Panc1 (cell line): ENCODE data around the gene APBB2. TPM values are rescaled to one million over a fixed set of nuclear protein-coding genes. Genes with fewer than 3 reads are reported as not detected.

Experiments used
- ATAC-seq: fragments of 200-7000 bp; cut with Tn5 transposase; 2 replicates; pipeline ENCODE4 v1.9.1; 2020; ENCODE audit warnings: mild to moderate bottlenecking, moderate library complexity
- BruUV-seq: library from RNA; stranded (reverse); fragments of 400-500 nt; replicated peaks from 2 replicates; lab custom pipeline; 2021; lab: Mats Ljungman, UMichigan
- CTCF ChIA-PET: fragments of 300-600 bp; sonication (Branson Sonifier 250); formaldehyde crosslinking; loops from one replicate; lab custom pipeline; 2022; ENCODE audit warnings: antibody characterized with exemption; lab: Charles Lee
- POLR2A ChIA-PET: fragments of 300-600 bp; sonication (Branson Sonifier 250); formaldehyde crosslinking; loops from one replicate; lab custom pipeline; 2022; ENCODE audit warnings: antibody characterized with exemption; lab: Charles Lee
- DNase-seq: peaks from one replicate; pipeline ENCODE4 v3.0.0-alpha.2; 2010; ENCODE audit warnings: low read depth, low spot score
- H3K27ac ChIP-seq: 2 replicates; pipeline ENCODE4 v1.5.1; 2011; ENCODE audit warnings: mild to moderate bottlenecking, low read length, inconsistent platforms
- H3K27me3 ChIP-seq: fragments of 200-500 bp; sonication (Bioruptor generic); 2 replicates; pipeline ENCODE4 v1.6.0; 2014; ENCODE audit warnings: low read length, inconsistent platforms; ENCODE audit not compliant: control insufficient read depth, insufficient read depth
- H3K36me3 ChIP-seq: fragments of 200-500 bp; sonication (Bioruptor generic); 2 replicates; pipeline ENCODE4 v1.5.1; 2014; ENCODE audit warnings: inconsistent platforms, mild to moderate bottlenecking, low read length, moderate library complexity; ENCODE audit not compliant: control insufficient read depth, insufficient read depth
- H3K4me1 ChIP-seq: 2 replicates; pipeline ENCODE4 v1.5.1; 2011; ENCODE audit warnings: inconsistent platforms, mild to moderate bottlenecking, low read length, moderate library complexity; ENCODE audit not compliant: control insufficient read depth, insufficient read depth
- H3K4me3 ChIP-seq, 2 experiments: 2 replicates each; pipeline ENCODE4 v1.5.1; 2011 to 2012; ENCODE audit warnings: low read depth in 2 of 2, low read length in 2 of 2, mild to moderate bottlenecking in 2 of 2, inconsistent platforms in 1 of 2, moderate library complexity in 1 of 2
- H3K9me3 ChIP-seq: fragments of 200-500 bp; sonication (Bioruptor generic); 2 replicates; pipeline ENCODE4 v1.5.1; 2014; ENCODE audit warnings: low read depth, mild to moderate bottlenecking, inconsistent platforms, low read length, moderate library complexity; ENCODE audit not compliant: control insufficient read depth, insufficient read depth
- POLR2AphosphoS5 ChIP-seq: IDR thresholded peaks from 2 replicates; pipeline ENCODE4 v1.6.1; 2012; ENCODE audit warnings: mild to moderate bottlenecking, low read depth, low read length, moderate library complexity
- SIN3A ChIP-seq: IDR thresholded peaks from 2 replicates; pipeline ENCODE4 v1.6.1; 2012; ENCODE audit warnings: low read depth, mild to moderate bottlenecking, low read length, moderate library complexity, borderline replicate concordance; ENCODE audit not compliant: insufficient read depth
- TCF7L2 ChIP-seq: IDR thresholded peaks from 2 replicates; pipeline ENCODE4 v1.6.1; 2011; ENCODE audit warnings: mild to moderate bottlenecking, low read depth, low read length, inconsistent platforms
- in situ Hi-C: cut with HindIII; loops from 2 replicates; pipeline ENCODE4 v1.10.0; 2016; ENCODE audit warnings: low sequenced_read_pairs, low pct_unique_long_range_greater_than_20kb
- intact Hi-C: fragments of 100-400 bp; cut with micrococcal nuclease; formaldehyde crosslinking; loops from one replicate; pipeline ENCODE4 v1.10.0; 2022; ENCODE audit not compliant: unreplicated experiment
- total RNA-seq: library from RNA; stranded (reverse); gene quantifications from one replicate; pipeline ENCODE4 v1.2.1, GENCODE V29; 2021; ENCODE audit not compliant: unreplicated experiment
- TF ChIP-seq, protein P1 (sequence below), 2 experiments: IDR thresholded peaks; 2 replicates each; pipeline ENCODE4 v1.6.1; 2011 to 2012; ENCODE audit warnings: low read depth in 2 of 2, control low read depth in 1 of 2, low read length in 1 of 2, mild to moderate bottlenecking in 1 of 2, moderate library complexity in 1 of 2; ENCODE audit not compliant: insufficient read depth in 1 of 2
- TF ChIP-seq, protein P2 (sequence below): fragments of 450-650 bp; IDR thresholded peaks from 2 replicates; pipeline ENCODE4 v1.5.1; 2017; ENCODE audit warnings: mild to moderate bottlenecking

The APBB2 gene
- total RNA-seq, 1 experiment from 2014 or later: 27.1 TPM

DNA sequence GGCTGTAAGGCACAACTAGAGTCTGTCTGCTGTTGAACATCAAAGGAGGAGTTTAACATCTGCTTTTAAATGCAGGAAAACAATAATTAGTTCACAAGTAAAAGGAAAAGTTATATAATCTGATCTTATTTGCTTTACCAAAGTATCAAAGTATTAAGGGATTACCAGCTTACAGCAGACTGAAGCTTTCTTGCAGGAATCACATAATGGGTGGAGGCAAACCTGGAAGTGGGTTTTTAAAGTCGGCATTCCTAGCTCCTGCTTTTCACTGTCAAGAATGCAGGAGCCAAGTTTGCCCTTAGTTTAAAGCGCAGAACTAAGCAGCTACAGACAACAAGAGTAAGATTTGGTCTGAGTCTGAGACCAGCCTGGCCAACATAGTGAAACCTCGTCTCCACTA lies 122.2 kb downstream of the APBB2 start:
- Histone ChIP-seq H3K9me3 (no peaks in the 10 kb centered on the region), H3K4me1 (no peaks in the 10 kb centered on the region), H3K36me3 (no peaks in the 10 kb centered on the region), H3K27me3 (no peaks in the 10 kb centered on the region), H3K4me3 (no peak overlapping the region), H3K27ac (no peak overlapping the region)
- no TSS peak for BruUV-seq
- DNase-seq (no peak), ATAC-seq (no peak)
- in situ Hi-C loops (no loop called here), intact Hi-C loops (no loop called here)
- ChIA-PET POLR2A (no interaction called here), CTCF (no interaction called here)
- TF ChIP-seq, protein P1, sequence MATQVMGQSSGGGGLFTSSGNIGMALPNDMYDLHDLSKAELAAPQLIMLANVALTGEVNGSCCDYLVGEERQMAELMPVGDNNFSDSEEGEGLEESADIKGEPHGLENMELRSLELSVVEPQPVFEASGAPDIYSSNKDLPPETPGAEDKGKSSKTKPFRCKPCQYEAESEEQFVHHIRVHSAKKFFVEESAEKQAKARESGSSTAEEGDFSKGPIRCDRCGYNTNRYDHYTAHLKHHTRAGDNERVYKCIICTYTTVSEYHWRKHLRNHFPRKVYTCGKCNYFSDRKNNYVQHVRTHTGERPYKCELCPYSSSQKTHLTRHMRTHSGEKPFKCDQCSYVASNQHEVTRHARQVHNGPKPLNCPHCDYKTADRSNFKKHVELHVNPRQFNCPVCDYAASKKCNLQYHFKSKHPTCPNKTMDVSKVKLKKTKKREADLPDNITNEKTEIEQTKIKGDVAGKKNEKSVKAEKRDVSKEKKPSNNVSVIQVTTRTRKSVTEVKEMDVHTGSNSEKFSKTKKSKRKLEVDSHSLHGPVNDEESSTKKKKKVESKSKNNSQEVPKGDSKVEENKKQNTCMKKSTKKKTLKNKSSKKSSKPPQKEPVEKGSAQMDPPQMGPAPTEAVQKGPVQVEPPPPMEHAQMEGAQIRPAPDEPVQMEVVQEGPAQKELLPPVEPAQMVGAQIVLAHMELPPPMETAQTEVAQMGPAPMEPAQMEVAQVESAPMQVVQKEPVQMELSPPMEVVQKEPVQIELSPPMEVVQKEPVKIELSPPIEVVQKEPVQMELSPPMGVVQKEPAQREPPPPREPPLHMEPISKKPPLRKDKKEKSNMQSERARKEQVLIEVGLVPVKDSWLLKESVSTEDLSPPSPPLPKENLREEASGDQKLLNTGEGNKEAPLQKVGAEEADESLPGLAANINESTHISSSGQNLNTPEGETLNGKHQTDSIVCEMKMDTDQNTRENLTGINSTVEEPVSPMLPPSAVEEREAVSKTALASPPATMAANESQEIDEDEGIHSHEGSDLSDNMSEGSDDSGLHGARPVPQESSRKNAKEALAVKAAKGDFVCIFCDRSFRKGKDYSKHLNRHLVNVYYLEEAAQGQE (IDR thresholded peaks at IDR 0.05; ENCODE audit: insufficient read depth in 1 of 2, low read depth in 2 of 2, low read length in 1 of 2): no peak
- TF ChIP-seq TCF7L2 (no peak), POLR2AphosphoS5 (no peak), SIN3A (no peak)
- TF ChIP-seq, protein P2, sequence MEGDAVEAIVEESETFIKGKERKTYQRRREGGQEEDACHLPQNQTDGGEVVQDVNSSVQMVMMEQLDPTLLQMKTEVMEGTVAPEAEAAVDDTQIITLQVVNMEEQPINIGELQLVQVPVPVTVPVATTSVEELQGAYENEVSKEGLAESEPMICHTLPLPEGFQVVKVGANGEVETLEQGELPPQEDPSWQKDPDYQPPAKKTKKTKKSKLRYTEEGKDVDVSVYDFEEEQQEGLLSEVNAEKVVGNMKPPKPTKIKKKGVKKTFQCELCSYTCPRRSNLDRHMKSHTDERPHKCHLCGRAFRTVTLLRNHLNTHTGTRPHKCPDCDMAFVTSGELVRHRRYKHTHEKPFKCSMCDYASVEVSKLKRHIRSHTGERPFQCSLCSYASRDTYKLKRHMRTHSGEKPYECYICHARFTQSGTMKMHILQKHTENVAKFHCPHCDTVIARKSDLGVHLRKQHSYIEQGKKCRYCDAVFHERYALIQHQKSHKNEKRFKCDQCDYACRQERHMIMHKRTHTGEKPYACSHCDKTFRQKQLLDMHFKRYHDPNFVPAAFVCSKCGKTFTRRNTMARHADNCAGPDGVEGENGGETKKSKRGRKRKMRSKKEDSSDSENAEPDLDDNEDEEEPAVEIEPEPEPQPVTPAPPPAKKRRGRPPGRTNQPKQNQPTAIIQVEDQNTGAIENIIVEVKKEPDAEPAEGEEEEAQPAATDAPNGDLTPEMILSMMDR: no peak

DNA sequence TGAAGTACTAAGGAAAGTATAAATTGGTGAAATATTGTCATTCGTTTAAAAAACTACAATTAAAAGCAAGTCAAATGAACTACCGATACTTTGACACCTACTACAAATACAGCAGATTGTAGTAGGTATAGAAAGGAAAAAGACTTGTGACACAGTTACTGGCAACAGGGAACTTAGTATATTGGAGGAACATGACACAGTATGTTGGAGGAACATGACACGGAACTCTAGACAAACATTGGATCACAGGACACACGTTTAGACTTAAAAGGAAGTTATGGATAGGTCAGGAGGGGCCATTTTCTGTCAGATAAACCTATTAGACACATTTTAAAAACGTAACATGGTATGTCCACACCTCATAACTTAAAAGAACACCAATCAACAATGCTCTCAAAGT lies 132.5 kb downstream of the APBB2 start:
- no peak for ATAC-seq
- no TSS peak for BruUV-seq
- H3K4me1 ChIP-seq: no peaks in the 10 kb centered on the region
- intact Hi-C loops (no loop called here), in situ Hi-C loops (no loop called here)
- H3K27me3 ChIP-seq: no peaks in the 10 kb centered on the region
- no peaks in the 10 kb centered on the region for H3K36me3 ChIP-seq
- no peak overlapping the region for H3K4me3 ChIP-seq
- H3K27ac ChIP-seq: no peak overlapping the region
- H3K9me3 ChIP-seq: peaks cover 4% of the 10 kb centered on the region; the same call in 1 of the 2 replicates
- TF ChIP-seq SIN3A (no peak), POLR2AphosphoS5 (no peak), TCF7L2 (no peak)
- TF ChIP-seq, protein P2: no peak
- TF ChIP-seq, protein P1 (IDR thresholded peaks at IDR 0.05; ENCODE audit: insufficient read depth in 1 of 2, low read depth in 2 of 2, low read length in 1 of 2): no peak
- ChIA-PET CTCF (no interaction called here), POLR2A (no interaction called here)
- no peak for DNase-seq
